COLO829 (cell line): ENCODE results near the gene HRG.
A peak's percentile ranks its signal among the peaks of the same experiment; 100 is the strongest.

Experiments
- DNase-seq: peaks from one replicate; pipeline ENCODE4 v3.0.0; 2012; ENCODE audit warnings: low spot score

The HRG gene

GRCh38 chr3:186637686-186638085 lies 28.1 kb upstream of the HRG start:
- no peak for DNase-seq

GRCh38 chr3:186638259-186638658 lies 27.6 kb upstream of the HRG start:
- no peak for DNase-seq

- DNase-seq: no peak
Observed at GRCh38 chr3:186639778-186640472, 25.9 kb upstream of the HRG start, which contains the start of gene FETUB. Gene FETUB (plus strand): TSS chr3:186640399. CDS start chr3:186640461, 62 bp downstream.

GRCh38 chr3:186640473-186640818 lies 25.4 kb upstream of the HRG start:
- peak; percentile 47 for DNase-seq

GRCh38 chr3:186640929-186641328 lies 24.9 kb upstream of the HRG start:
- no peak for DNase-seq

GRCh38 chr3:186642014-186642413 lies 23.8 kb upstream of the HRG start:
- DNase-seq: no peak

- no peak for DNase-seq
Observed at GRCh38 chr3:186643493-186643892, 22.3 kb upstream of the HRG start.

GRCh38 chr3:186644683-186645082 lies 21.1 kb upstream of the HRG start:
- DNase-seq: no peak

GRCh38 chr3:186646106-186646505 lies 19.7 kb upstream of the HRG start:
- DNase-seq: no peak

GRCh38 chr3:186646841-186647240 lies 19.0 kb upstream of the HRG start:
- no peak for DNase-seq

- no peak for DNase-seq
Observed at GRCh38 chr3:186648851-186649250, 17.0 kb upstream of the HRG start.

GRCh38 chr3:186651678-186652215 lies 14.1 kb upstream of the HRG start:
- DNase-seq: no peak

GRCh38 chr3:186653080-186653707 lies 12.6 kb upstream of the HRG start:
- DNase-seq: no peak

- peak; percentile 28 for DNase-seq
Observed at GRCh38 chr3:186653984-186654383, 11.8 kb upstream of the HRG start.

- DNase-seq: no peak
Observed at GRCh38 chr3:186663361-186664118, 2.3 kb upstream of the HRG start.

GRCh38 chr3:186664119-186664495 lies 1.7 kb upstream of the HRG start:
- no peak for DNase-seq

- no peak for DNase-seq
Observed at GRCh38 chr3:186664506-186664905, 1.3 kb upstream of the HRG start.

- DNase-seq: no peak
Observed at GRCh38 chr3:186668426-186668825, 2.6 kb downstream of the HRG start.

- DNase-seq: no peak
Observed at GRCh38 chr3:186669378-186670084, 3.7 kb downstream of the HRG start.

- DNase-seq: no peak
Observed at GRCh38 chr3:186670155-186670554, 4.3 kb downstream of the HRG start.

GRCh38 chr3:186671051-186671450 lies 5.2 kb downstream of the HRG start:
- no peak for DNase-seq

- DNase-seq: no peak
Observed at GRCh38 chr3:186678604-186679003, 12.8 kb downstream of the HRG start.
